Tibial artery (tissue), 4 donors: Measurements from ENCODE around the gene KLLN.
"Not testable (repeated sequence)": the region's sequence is repeated elsewhere in the genome, so short reads cannot be mapped to it uniquely, and the experiment has no call there.

Source experiments
- DNase-seq, 2 donors: peaks; one replicate each; pipeline ENCODE4 v3.0.0-alpha.2; 2019
- H3K27ac ChIP-seq, 2 donors: fragments of 200-600 bp; sonication (generic) in 1 of 2; 1 replicate in 1 of 2; 2 replicates in 1 of 2; pipeline ENCODE4 v1.5.1; 2018 to 2019; ENCODE audit warnings: mild to moderate bottlenecking in 1 of 2
- H3K27me3 ChIP-seq, 2 donors: fragments of 200-600 bp; sonication (generic) in 1 of 2; one replicate each; pipeline versions ENCODE4 v1.5.1 to v1.6.0; 2016 to 2019
- H3K36me3 ChIP-seq, 3 donors: fragments of 200-600 bp; sonication (generic) in 2 of 3; one replicate each; pipeline ENCODE4 v1.5.1; 2016 to 2019; ENCODE audit warnings: mild to moderate bottlenecking in 2 of 3
- H3K4me1 ChIP-seq, 4 donors: fragments of 200-600 bp; sonication (generic) in 2 of 4; 1 replicate in 3 of 4; 2 replicates in 1 of 4; pipeline ENCODE4 v1.5.1; 2016 to 2019
- H3K4me3 ChIP-seq, 2 donors: fragments of 200-600 bp; sonication (generic) in 1 of 2; 1 replicate in 1 of 2; 2 replicates in 1 of 2; pipeline ENCODE4 v1.5.1; 2018 to 2019; ENCODE audit warnings: mild to moderate bottlenecking in 2 of 2
- H3K9me3 ChIP-seq, 3 donors: fragments of 200-600 bp; sonication (generic) in 1 of 3; one replicate each; pipeline ENCODE4 v1.5.1; 2016 to 2019
- CTCF ChIP-seq, 2 experiments: fragments of 200-600 bp in 1 of 2; fragments of 450-650 bp in 1 of 2; IDR thresholded peaks; one replicate each; pipeline ENCODE4 v1.5.1; 2017 to 2019; ENCODE audit warnings: antibody characterized with exemption in 2 of 2, mild to moderate bottlenecking in 1 of 2, moderate library complexity in 1 of 2
- intact Hi-C: fragments of 100-400 bp; cut with DNase I; formaldehyde crosslinking; loops from one replicate; pipeline ENCODE4 v1.15.0; 2023; ENCODE audit warnings: low total_unique reads

KLLN gene

GRCh38 chr10:87841186-87841585, 22.1 kb downstream of the KLLN start:
- no peak overlapping the region for H3K27ac ChIP-seq
- no peaks in the 10 kb centered on the region for H3K4me1 ChIP-seq

GRCh38 chr10:87838650-87839049, 24.7 kb downstream of the KLLN start:
- Histone ChIP-seq H3K4me1 (no peaks in the 10 kb centered on the region), H3K27ac (no peak overlapping the region), H3K9me3 (no peaks in the 10 kb centered on the region), H3K27me3 (no peaks in the 10 kb centered on the region), H3K4me3 (no peak overlapping the region), H3K36me3 (no peaks in the 10 kb centered on the region)
- intact Hi-C loops = no loop called here
- DNase-seq = no peak
- no peak for TF ChIP-seq CTCF (IDR thresholded peaks at IDR 0.05)

More at GRCh38 chr10:87841186-87841585, 22.1 kb downstream of the KLLN start:
- Histone ChIP-seq H3K9me3 (no peaks in the 10 kb centered on the region), H3K27me3 (no peaks in the 10 kb centered on the region), H3K36me3 (no peaks in the 10 kb centered on the region), H3K4me3 (no peak overlapping the region)
- intact Hi-C loops = no loop called here
- TF ChIP-seq CTCF (IDR thresholded peaks at IDR 0.05) = no peak
- no peak for DNase-seq

GRCh38 chr10:87837445-87837844, 25.9 kb downstream of the KLLN start:
- no peak for DNase-seq
- intact Hi-C loops = no loop called here
- no peaks in the 10 kb centered on the region for H3K36me3 ChIP-seq
- no peak overlapping the region for H3K4me3 ChIP-seq
- H3K9me3 ChIP-seq = no peaks in the 10 kb centered on the region
- no peaks in the 10 kb centered on the region for H3K4me1 ChIP-seq
- H3K27ac ChIP-seq = no peak overlapping the region
- H3K27me3 ChIP-seq = no peaks in the 10 kb centered on the region
- TF ChIP-seq CTCF (IDR thresholded peaks at IDR 0.05) = no peak

DNA sequence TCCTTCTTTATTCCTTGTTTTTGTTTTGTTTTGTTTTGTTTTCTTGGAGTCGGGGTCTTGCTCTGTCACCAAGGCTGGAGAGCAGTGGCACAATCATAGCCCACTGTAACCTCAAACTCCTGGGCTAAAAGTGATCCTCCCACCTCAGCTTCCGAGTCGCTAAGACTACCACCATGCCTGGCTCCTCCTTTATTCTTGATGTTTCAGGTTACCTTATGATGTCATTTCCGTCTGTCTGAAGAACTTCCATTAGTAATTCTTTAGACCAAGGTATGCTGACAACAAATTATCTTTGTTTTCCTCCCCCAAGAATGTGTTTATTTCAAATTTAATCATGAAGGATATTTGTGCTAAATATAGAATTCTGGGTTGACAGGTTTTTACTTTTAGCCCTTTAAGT, 27.2 kb downstream of the KLLN start:
- no peak for TF ChIP-seq CTCF (IDR thresholded peaks at IDR 0.05)
- H3K27me3 ChIP-seq = no peaks in the 10 kb centered on the region
- intact Hi-C loops = no loop called here
- no peak for DNase-seq
- H3K4me3 ChIP-seq = no peak overlapping the region
- no peak overlapping the region for H3K27ac ChIP-seq
- H3K9me3 ChIP-seq = no peaks in the 10 kb centered on the region
- H3K36me3 ChIP-seq = no peaks in the 10 kb centered on the region
- no peaks in the 10 kb centered on the region for H3K4me1 ChIP-seq

DNA sequence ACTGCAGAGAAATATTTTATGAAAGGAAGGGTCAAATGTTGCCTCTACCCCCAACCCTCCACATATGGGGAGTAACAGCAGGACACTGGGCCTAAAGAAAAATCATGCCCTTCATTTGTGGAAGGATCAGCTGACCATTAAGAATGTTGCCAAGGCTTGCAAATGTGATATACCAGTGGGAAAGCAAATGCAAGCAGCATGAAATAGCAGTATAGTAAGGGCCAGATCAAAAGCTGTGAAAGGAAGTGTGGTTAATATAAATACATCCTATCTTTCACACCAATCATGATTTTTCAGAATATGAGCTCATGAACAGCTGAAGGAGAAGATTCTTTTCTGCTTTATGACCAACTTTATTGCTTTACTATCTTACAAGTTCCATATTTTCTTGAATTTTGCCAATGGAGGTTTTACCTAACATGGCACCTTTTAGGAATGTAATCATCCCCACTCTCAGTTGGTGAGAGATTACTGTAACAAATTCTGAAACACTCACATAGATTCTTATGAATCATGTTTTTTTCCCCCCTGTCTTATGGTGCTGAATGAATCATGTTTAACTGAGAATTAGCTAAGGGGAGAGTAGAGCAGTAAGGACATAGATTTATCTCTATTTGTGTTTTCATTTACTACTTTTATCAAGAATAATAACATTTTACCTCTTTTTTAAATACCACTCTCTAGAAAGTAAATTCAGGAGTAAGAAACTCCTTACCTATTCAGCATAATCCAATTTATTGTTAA, 33.2 kb downstream of the KLLN start:
- Histone ChIP-seq H3K27me3 (no peaks in the 10 kb centered on the region), H3K4me3 (no peak overlapping the region), H3K27ac (no peak overlapping the region), H3K4me1 (no peaks in the 10 kb centered on the region), H3K9me3 (no peaks in the 10 kb centered on the region), H3K36me3 (no peaks in the 10 kb centered on the region)
- intact Hi-C loops = no loop called here
- no peak for DNase-seq
- TF ChIP-seq CTCF (IDR thresholded peaks at IDR 0.05) = no peak

DNA sequence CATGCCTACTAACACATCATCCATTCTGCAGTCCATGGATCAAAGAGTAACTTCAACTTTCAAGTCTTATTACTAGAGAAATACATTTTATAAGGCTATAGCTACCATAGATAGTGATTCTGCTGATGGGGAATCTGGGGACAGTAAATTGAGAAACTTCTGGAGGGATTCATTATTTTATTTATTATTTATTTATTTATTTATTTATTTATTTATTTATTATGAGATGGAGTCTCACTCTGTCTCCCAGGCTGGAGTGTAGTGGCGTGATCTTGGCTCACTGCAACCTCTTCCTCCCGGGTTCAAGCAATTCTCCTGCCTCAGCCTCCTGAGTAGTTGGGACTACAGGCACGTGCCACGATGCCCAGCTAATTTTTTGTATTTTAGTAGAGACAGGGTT, 34.3 kb downstream of the KLLN start:
- H3K4me1 ChIP-seq, H3K27ac ChIP-seq, H3K27me3 ChIP-seq, DNase-seq, intact Hi-C loops, H3K9me3 ChIP-seq, H3K4me3 ChIP-seq, H3K36me3 ChIP-seq: not testable (repeated sequence)
